ENCODE measurements around the gene FREY1.

Gene FREY1

GRCh38 chr11:45869551-45869950 is 37.5 kb downstream of the FREY1 start:
- Histone ChIP-seq H2AFZ (ENCODE audit: low read length) (no peak overlapping the region), H3K9ac (ENCODE audit: low read depth, low read length, poor library complexity, severe bottlenecking) (no peak overlapping the region), H3K4me1 (ENCODE audit: insufficient read depth, low read length, poor library complexity, severe bottlenecking) (peaks cover 6% of the 10 kb centered on the region), H3K9me2 (replicated peaks; ENCODE audit: low read depth, low read length) (no peaks in the 10 kb centered on the region), H3K4me2 (ENCODE audit: low read depth, low read length, poor library complexity, severe bottlenecking) (no peak overlapping the region), H3K4me3 (ENCODE audit: low read length, poor library complexity, severe bottlenecking) (no peak overlapping the region), H3K36me3 (ENCODE audit: insufficient read depth, low read length) (peaks cover 72% of the 10 kb centered on the region; the same call in 1 of the 2 replicates), H4K20me1 (ENCODE audit: insufficient read depth, low read length, poor library complexity, severe bottlenecking) (no peaks in the 10 kb centered on the region), H3K79me2 (ENCODE audit: insufficient read depth, low read length) (no peaks in the 10 kb centered on the region), H3K9me3 (ENCODE audit: insufficient read depth, low read depth, low read length) (no peaks in the 10 kb centered on the region), H3K27me3 (ENCODE audit: insufficient read depth, low read length, poor library complexity, severe bottlenecking) (no peaks in the 10 kb centered on the region), H3F3A (ENCODE audit: low read depth) (no peaks in the 10 kb centered on the region)
- TF ChIP-seq CTCF (conservative IDR thresholded peaks at IDR 0.05; ENCODE audit: low read length) (no peak), EZH2phosphoT487 (IDR thresholded peaks at IDR 0.05; ENCODE audit: borderline replicate concordance) (no peak)

DNA sequence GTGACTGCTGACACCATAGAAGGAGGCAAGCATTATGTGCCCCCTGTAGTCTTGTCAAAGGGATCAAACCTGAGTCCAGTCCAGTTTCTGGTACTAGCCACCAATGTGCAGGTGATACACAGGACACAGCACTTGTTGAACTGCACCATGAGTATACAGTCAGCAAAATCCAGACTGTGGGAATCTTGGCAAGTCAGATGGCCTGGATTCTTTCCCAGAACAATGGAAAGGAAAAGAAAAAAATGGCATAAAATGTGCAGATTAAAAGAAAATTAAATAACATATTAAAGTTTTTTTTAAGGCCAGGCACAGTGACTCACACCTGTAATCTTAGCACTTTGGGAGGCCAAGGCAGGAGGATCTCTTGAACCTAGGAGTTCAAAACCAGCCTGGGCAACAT is 43.0 kb downstream of the FREY1 start:
- Histone ChIP-seq H3F3A (ENCODE audit: low read depth) (no peaks in the 10 kb centered on the region), H3K36me3 (ENCODE audit: insufficient read depth, low read length) (peaks cover 85% of the 10 kb centered on the region; the same call in 1 of the 2 replicates), H2AFZ (ENCODE audit: low read length) (no peak overlapping the region), H4K20me1 (ENCODE audit: insufficient read depth, low read length, poor library complexity, severe bottlenecking) (no peaks in the 10 kb centered on the region), H3K9ac (ENCODE audit: low read depth, low read length, poor library complexity, severe bottlenecking) (no peak overlapping the region), H3K9me3 (ENCODE audit: insufficient read depth, low read depth, low read length) (no peaks in the 10 kb centered on the region), H3K9me2 (replicated peaks; ENCODE audit: low read depth, low read length) (no peaks in the 10 kb centered on the region), H3K4me1 (ENCODE audit: insufficient read depth, low read length, poor library complexity, severe bottlenecking) (no peaks in the 10 kb centered on the region), H3K79me2 (ENCODE audit: insufficient read depth, low read length) (no peaks in the 10 kb centered on the region), H3K4me3 (ENCODE audit: low read length, poor library complexity, severe bottlenecking) (no peak overlapping the region), H3K4me2 (ENCODE audit: low read depth, low read length, poor library complexity, severe bottlenecking) (no peak overlapping the region), H3K27me3 (ENCODE audit: insufficient read depth, low read length, poor library complexity, severe bottlenecking) (no peaks in the 10 kb centered on the region)
- TF ChIP-seq CTCF (conservative IDR thresholded peaks at IDR 0.05; ENCODE audit: low read length) (no peak), EZH2phosphoT487 (IDR thresholded peaks at IDR 0.05; ENCODE audit: borderline replicate concordance) (no peak)

- no peak overlapping the region for H3K4me3 ChIP-seq (ENCODE audit: low read length, poor library complexity, severe bottlenecking)
- no peaks in the 10 kb centered on the region for H3K9me3 ChIP-seq (ENCODE audit: insufficient read depth, low read depth, low read length)
- no peaks in the 10 kb centered on the region for H3K9me2 ChIP-seq (replicated peaks; ENCODE audit: low read depth, low read length)
- no peaks in the 10 kb centered on the region for H3F3A ChIP-seq (ENCODE audit: low read depth)
- peaks cover 2% of the 10 kb centered on the region; the same call in 1 of the 2 replicates for H3K79me2 ChIP-seq (ENCODE audit: insufficient read depth, low read length)
- peaks cover 93% of the 10 kb centered on the region; the same call in 1 of the 2 replicates for H3K36me3 ChIP-seq (ENCODE audit: insufficient read depth, low read length)
- H3K4me2 ChIP-seq (ENCODE audit: low read depth, low read length, poor library complexity, severe bottlenecking), result no peak overlapping the region
- no peaks in the 10 kb centered on the region for H3K27me3 ChIP-seq (ENCODE audit: insufficient read depth, low read length, poor library complexity, severe bottlenecking)
- TF ChIP-seq CTCF (conservative IDR thresholded peaks at IDR 0.05; ENCODE audit: low read length), result no peak
- no peak for TF ChIP-seq EZH2phosphoT487 (IDR thresholded peaks at IDR 0.05; ENCODE audit: borderline replicate concordance)
- no peaks in the 10 kb centered on the region for H3K4me1 ChIP-seq (ENCODE audit: insufficient read depth, low read length, poor library complexity, severe bottlenecking)
- no peak overlapping the region for H3K9ac ChIP-seq (ENCODE audit: low read depth, low read length, poor library complexity, severe bottlenecking)
- no peaks in the 10 kb centered on the region for H4K20me1 ChIP-seq (ENCODE audit: insufficient read depth, low read length, poor library complexity, severe bottlenecking)
- no peak overlapping the region for H2AFZ ChIP-seq (ENCODE audit: low read length)
These were observed 46.1 kb downstream of the FREY1 start for GRCh38 chr11:45860764-45861510.

Measured in Loucy (cell line).